ENCODE data around the gene MMD. TPM values are rescaled to one million over a fixed set of nuclear protein-coding genes. Genes with fewer than 3 reads are reported as not detected.

The MMD gene
- polyA plus RNA-seq, 3 donors = 3.4 to 7.0 (median 4.6) TPM

- Histone ChIP-seq H3K9me3 (replicated peaks in 1 of 2; ENCODE audit: control insufficient read depth in 1 of 2, insufficient read depth in 1 of 2, low read length in 2 of 2) (no peaks in the 10 kb centered on the region), H3K79me2 (ENCODE audit: insufficient read depth, low read length) (no peaks in the 10 kb centered on the region), H3K27me3 (ENCODE audit: control insufficient read depth in 2 of 2, insufficient read depth in 2 of 2, low read length in 2 of 2) (no peaks in the 10 kb centered on the region), H4K20me1 (ENCODE audit: insufficient read depth, low read length) (no peaks in the 10 kb centered on the region), H3K36me3 (replicated peaks in 1 of 2; ENCODE audit: control insufficient read depth in 1 of 2, insufficient read depth in 2 of 2, low read length in 2 of 2) (no peaks in the 10 kb centered on the region), H3K9ac (ENCODE audit: insufficient read depth, low read length, poor library complexity, severe bottlenecking) (no peak overlapping the region), H3K4me3 (replicated peaks in 1 of 3; ENCODE audit: low read depth in 2 of 3, low read length in 3 of 3) (no peak overlapping the region), H2AFZ (ENCODE audit: insufficient read depth, low read depth, low read length, poor library complexity, severe bottlenecking) (no peak overlapping the region), H3K4me1 (ENCODE audit: control insufficient read depth in 1 of 2, insufficient read depth in 2 of 2, low read length in 2 of 2) (no peaks in the 10 kb centered on the region), H3K4me2 (replicated peaks; ENCODE audit: extremely low read depth, low read length, poor library complexity, severe bottlenecking) (no peak overlapping the region), H3K27ac (ENCODE audit: low read depth in 1 of 2, low read length in 2 of 2) (no peak overlapping the region)
- H3K9me3 Mint-ChIP-seq = peaks cover 0 to 2% (median 0%) of the 10 kb centered on the region in 7 donors
- peaks cover 0 to 10% (median 2%) of the 10 kb centered on the region in 3 donors for H3K27me3 Mint-ChIP-seq (ENCODE audit: low read depth in 3 of 3)
- H3K27ac Mint-ChIP-seq = peak overlapping the region in 1 of 7 donors; percentile 38
- H3K4me3 Mint-ChIP-seq = no peak overlapping the region
- H3K36me3 Mint-ChIP-seq = no peaks in the 10 kb centered on the region
- intact Hi-C loops (cut with micrococcal nuclease) = no loop called here
- TF ChIP-seq CTCF (IDR thresholded peaks at IDR 0.05) = no peak
- 100% methylated on average over 2 of the region's 8 CpGs for WGBS (ENCODE audit: insufficient coverage)
- no peak for DNase-seq
- H3K4me1 Mint-ChIP-seq = no peaks in the 10 kb centered on the region
Measured at GRCh38 chr17:55381017-55381770, 40.4 kb downstream of the MMD start.

- no peak for DNase-seq
- intact Hi-C loops (cut with micrococcal nuclease) = no loop called here
- peaks cover 0 to 10% (median 2%) of the 10 kb centered on the region in 7 donors for H3K9me3 Mint-ChIP-seq
Measured at GRCh38 chr17:55377671-55378275, 43.9 kb downstream of the MMD start.

More at GRCh38 chr17:55377671-55378275, 43.9 kb downstream of the MMD start:
- Mint-ChIP-seq H3K36me3 (no peaks in the 10 kb centered on the region), H3K4me1 (no peaks in the 10 kb centered on the region), H3K4me3 (no peak overlapping the region), H3K27ac (no peak overlapping the region), H3K27me3 (ENCODE audit: low read depth in 3 of 3) (peaks cover 0 to 6% (median 0%) of the 10 kb centered on the region in 3 donors)
- no peak overlapping the region for H2AFZ ChIP-seq (ENCODE audit: insufficient read depth, low read depth, low read length, poor library complexity, severe bottlenecking)
- no peaks in the 10 kb centered on the region for H3K79me2 ChIP-seq (ENCODE audit: insufficient read depth, low read length)
- no peak overlapping the region for H3K4me3 ChIP-seq (replicated peaks in 1 of 3; ENCODE audit: low read depth in 2 of 3, low read length in 3 of 3)
- H3K9ac ChIP-seq (ENCODE audit: insufficient read depth, low read length, poor library complexity, severe bottlenecking) = no peak overlapping the region
- no peak overlapping the region for H3K4me2 ChIP-seq (replicated peaks; ENCODE audit: extremely low read depth, low read length, poor library complexity, severe bottlenecking)
- WGBS (ENCODE audit: insufficient coverage) = 96% methylated on average over 4 of the region's 6 CpGs
- no peaks in the 10 kb centered on the region for H3K4me1 ChIP-seq (ENCODE audit: control insufficient read depth in 1 of 2, insufficient read depth in 2 of 2, low read length in 2 of 2)
- no peak for TF ChIP-seq CTCF (IDR thresholded peaks at IDR 0.05)
- H3K27ac ChIP-seq (ENCODE audit: low read depth in 1 of 2, low read length in 2 of 2) = no peak overlapping the region
- H3K36me3 ChIP-seq (replicated peaks in 1 of 2; ENCODE audit: control insufficient read depth in 1 of 2, insufficient read depth in 2 of 2, low read length in 2 of 2) = no peaks in the 10 kb centered on the region
- peaks cover 0 to 3% of the 10 kb centered on the region in 2 donors for H3K9me3 ChIP-seq (replicated peaks in 1 of 2; ENCODE audit: control insufficient read depth in 1 of 2, insufficient read depth in 1 of 2, low read length in 2 of 2)
- no peaks in the 10 kb centered on the region for H3K27me3 ChIP-seq (ENCODE audit: control insufficient read depth in 2 of 2, insufficient read depth in 2 of 2, low read length in 2 of 2)
- H4K20me1 ChIP-seq (ENCODE audit: insufficient read depth, low read length) = no peaks in the 10 kb centered on the region

Data from CD14-positive monocyte (primary cell).